ENCODE results near the gene TRAPPC6A.
A peak's percentile ranks its signal among the peaks of the same experiment; 100 is the strongest.

TRAPPC6A gene

DNA sequence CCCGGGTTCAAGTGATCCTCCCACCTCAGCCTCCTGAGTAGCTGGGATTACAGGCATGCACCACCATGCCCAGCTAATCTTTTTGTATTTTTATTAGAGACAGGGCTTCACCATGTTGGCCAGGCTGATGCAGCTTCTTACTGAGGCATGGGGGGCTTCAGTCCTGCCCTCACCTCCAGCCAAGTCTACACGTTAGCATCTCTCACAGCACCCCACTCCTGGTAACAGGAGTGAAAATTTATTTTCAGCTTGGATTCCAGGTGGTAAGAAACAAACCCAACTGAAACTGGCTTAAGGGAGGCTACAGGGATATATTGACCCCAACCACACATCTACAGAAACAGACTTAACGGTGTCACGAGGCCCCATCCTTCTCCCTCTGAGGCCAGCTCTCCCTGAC, 27.9 kb downstream of the TRAPPC6A start:
- ATAC-seq (no peak), DNase-seq (no peak)
- peaks cover 44% of the 10 kb centered on the region for H3K4me1 Mint-ChIP-seq
- H3K4me3 Mint-ChIP-seq: no peak overlapping the region
- peaks cover 41% of the 10 kb centered on the region for H3K27me3 Mint-ChIP-seq
- H3K27ac Mint-ChIP-seq: no peak overlapping the region
- H3K9me3 Mint-ChIP-seq: peaks cover 0 to 6% of the 10 kb centered on the region in 2 donors

GRCh38 chr19:45149129-45149528, 28.9 kb downstream of the TRAPPC6A start:
- Mint-ChIP-seq H3K4me3 (no peak overlapping the region), H3K27ac (no peak overlapping the region), H3K9me3 (peaks cover 0 to 6% of the 10 kb centered on the region in 2 donors), H3K27me3 (peaks cover 32% of the 10 kb centered on the region), H3K4me1 (peaks cover 39% of the 10 kb centered on the region)
- no peak for DNase-seq
- ATAC-seq: no peak

- Mint-ChIP-seq H3K27me3 (peaks cover 21% of the 10 kb centered on the region), H3K4me1 (peaks cover 30% of the 10 kb centered on the region), H3K9me3 (peaks cover 0 to 6% of the 10 kb centered on the region in 2 donors), H3K27ac (no peak overlapping the region), H3K4me3 (no peak overlapping the region)
- DNase-seq (no peak), ATAC-seq (no peak)
These were observed 30.0 kb downstream of the TRAPPC6A start for GRCh38 chr19:45147835-45148676.

DNA sequence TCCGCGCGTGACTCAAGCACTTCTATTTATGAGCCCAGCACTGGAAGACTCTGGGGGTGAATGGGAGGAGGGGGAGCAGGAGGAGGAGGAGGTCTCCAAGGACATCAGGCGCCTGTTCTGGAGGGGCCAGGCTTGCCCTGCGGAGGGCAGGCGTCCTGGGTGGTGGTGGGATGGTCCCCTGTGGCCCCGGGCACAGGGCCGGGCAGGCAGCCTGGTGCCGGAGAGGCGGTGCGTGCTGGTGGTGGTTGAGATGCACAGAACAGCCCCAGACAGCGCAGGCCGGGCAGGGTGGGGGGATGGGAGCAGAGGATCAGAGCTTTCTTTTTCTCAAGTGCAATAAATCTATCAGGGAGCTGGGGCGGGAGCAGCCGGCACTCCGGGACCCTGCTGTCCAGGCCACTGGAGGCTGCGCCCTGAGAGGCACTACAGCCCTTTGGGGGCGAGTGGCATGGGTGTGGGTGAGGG, 31.3 kb downstream of the TRAPPC6A start:
- DNase-seq: no peak
- no peak overlapping the region for H3K27ac Mint-ChIP-seq
- H3K27me3 Mint-ChIP-seq: peaks cover 8% of the 10 kb centered on the region
- ATAC-seq: no peak
- H3K9me3 Mint-ChIP-seq: no peaks in the 10 kb centered on the region
- no peak overlapping the region for H3K4me3 Mint-ChIP-seq
- peaks cover 23% of the 10 kb centered on the region for H3K4me1 Mint-ChIP-seq

DNA sequence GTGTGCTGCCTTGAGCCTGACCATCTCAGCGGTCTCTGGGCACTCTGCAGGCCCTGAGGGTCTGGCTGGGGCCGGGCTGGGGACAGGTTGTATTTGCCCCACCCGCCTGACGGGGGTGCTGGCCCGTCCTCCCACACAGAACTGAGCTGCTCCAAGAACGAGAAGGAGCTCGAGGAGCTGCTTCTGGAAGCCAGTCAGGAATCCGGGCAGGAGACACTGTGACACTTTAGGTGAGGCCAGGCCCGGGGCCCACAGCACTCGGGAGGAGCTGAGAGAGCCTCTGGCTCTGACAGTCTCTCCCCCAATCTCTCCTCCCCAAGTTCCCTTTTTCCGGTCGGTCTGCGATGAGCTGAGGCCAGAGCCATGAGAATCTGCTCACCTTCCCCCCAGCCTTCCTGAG, 31.8 kb downstream of the TRAPPC6A start:
- Mint-ChIP-seq H3K9me3 (no peaks in the 10 kb centered on the region), H3K4me1 (peaks cover 18% of the 10 kb centered on the region), H3K27me3 (peaks cover 3% of the 10 kb centered on the region), H3K27ac (no peak overlapping the region), H3K4me3 (no peak overlapping the region)
- ATAC-seq (no peak), DNase-seq (no peak)

GRCh38 chr19:45145270-45146189, 32.5 kb downstream of the TRAPPC6A start:
- Mint-ChIP-seq H3K9me3 (no peaks in the 10 kb centered on the region), H3K27ac (no peak overlapping the region), H3K27me3 (no peaks in the 10 kb centered on the region), H3K4me3 (no peak overlapping the region), H3K4me1 (peaks cover 17% of the 10 kb centered on the region)
- DNase-seq (no peak), ATAC-seq (peak; percentile 40)

DNA sequence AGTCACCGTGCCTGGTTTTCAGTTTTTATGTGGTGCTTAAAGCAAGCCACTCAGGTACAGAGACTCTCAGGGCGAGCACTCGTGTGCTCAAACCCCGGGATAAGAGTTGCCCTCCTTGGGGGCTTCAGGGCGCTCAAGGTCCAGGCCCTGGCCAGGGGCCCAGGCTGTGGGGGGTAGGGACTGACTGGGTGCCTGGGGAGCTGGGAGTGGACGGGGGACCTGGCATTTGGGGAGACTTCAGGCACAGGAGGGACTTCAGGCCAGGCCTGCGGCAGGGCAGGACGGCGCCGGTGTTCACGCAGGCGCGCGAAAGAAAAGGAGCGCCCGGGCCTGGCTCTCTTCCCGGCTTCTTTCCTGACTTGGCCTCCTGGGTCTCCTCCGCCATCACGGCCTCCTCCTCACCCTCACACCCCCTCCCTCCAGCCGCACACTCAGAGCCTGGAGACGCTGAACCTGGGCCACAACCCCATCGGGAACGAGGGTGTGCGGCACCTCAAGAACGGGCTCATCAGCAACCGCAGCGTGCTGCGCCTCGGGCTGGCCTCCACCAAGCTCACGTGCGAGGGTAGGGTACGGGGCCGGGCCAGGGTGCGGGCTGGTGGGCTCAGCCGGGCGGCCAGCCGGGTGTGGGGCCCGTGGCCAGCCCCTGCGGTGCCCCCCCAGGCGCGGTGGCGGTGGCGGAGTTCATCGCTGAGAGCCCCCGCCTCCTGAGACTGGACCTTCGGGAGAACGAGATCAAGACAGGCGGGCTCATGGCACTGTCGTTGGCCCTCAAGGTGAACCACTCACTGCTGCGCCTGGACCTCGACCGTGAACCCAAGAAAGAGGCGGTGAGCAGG, 33.4 kb downstream of the TRAPPC6A start:
- DNase-seq (no peak), ATAC-seq (no peak)
- Mint-ChIP-seq H3K27me3 (no peaks in the 10 kb centered on the region), H3K9me3 (no peaks in the 10 kb centered on the region), H3K27ac (no peak overlapping the region), H3K4me3 (no peak overlapping the region), H3K4me1 (peaks cover 16% of the 10 kb centered on the region)

- H3K27ac Mint-ChIP-seq: peak overlapping the region; percentile 1 to 92
- no peaks in the 10 kb centered on the region for H3K27me3 Mint-ChIP-seq
- DNase-seq (no peak), ATAC-seq (no peak)
- H3K4me3 Mint-ChIP-seq: no peak overlapping the region
- H3K9me3 Mint-ChIP-seq: no peaks in the 10 kb centered on the region
- H3K4me1 Mint-ChIP-seq: peaks cover 8% of the 10 kb centered on the region
These were observed 35.3 kb downstream of the TRAPPC6A start for GRCh38 chr19:45142726-45143110.

DNA sequence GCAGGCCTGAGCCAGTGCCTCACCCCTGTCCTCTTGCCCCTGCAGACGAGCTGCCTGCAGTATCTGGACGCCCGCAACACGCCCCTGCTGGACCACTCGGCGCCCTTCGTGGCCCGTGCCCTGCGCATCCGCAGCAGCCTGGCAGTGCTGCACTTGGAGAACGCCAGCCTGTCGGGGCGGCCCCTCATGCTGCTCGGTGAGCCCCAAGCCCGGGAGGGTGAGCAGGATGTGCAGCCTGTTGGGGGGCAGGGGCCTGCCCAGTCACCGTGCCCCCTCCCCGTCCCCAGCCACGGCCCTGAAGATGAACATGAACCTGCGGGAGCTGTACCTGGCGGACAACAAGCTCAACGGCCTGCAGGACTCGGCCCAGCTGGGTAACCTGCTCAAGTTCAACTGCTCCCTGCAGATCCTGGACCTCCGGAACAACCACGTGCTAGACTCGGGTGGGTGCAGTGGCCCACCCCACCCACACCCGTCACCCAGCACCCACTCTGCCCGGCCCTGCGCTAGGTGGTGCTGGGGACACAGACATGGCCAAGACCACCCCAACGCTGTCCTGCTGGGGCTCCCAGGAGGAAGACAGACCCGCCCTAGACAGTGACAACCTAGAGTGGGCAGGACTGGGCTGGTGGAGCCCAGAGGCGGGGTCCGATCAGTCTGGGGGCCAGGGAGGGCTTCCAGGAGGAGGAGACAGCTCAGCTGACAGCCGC, 35.9 kb downstream of the TRAPPC6A start:
- Mint-ChIP-seq H3K9me3 (no peaks in the 10 kb centered on the region), H3K27me3 (no peaks in the 10 kb centered on the region), H3K4me1 (peaks cover 10% of the 10 kb centered on the region), H3K4me3 (no peak overlapping the region), H3K27ac (peak overlapping the region in 1 of 2 donors; percentile 92)
- ATAC-seq (no peak), DNase-seq (no peak)

GRCh38 chr19:45141203-45141900, 36.7 kb downstream of the TRAPPC6A start:
- DNase-seq: no peak
- no peaks in the 10 kb centered on the region for H3K9me3 Mint-ChIP-seq
- no peak overlapping the region for H3K27ac Mint-ChIP-seq
- no peaks in the 10 kb centered on the region for H3K27me3 Mint-ChIP-seq
- peaks cover 18% of the 10 kb centered on the region for H3K4me1 Mint-ChIP-seq
- ATAC-seq: no peak
- no peak overlapping the region for H3K4me3 Mint-ChIP-seq

- H3K9me3 Mint-ChIP-seq: no peaks in the 10 kb centered on the region
- H3K27ac Mint-ChIP-seq: peak overlapping the region in 1 of 2 donors; percentile 34
- no peak overlapping the region for H3K4me3 Mint-ChIP-seq
- peaks cover 18% of the 10 kb centered on the region for H3K4me1 Mint-ChIP-seq
- no peaks in the 10 kb centered on the region for H3K27me3 Mint-ChIP-seq
- ATAC-seq: no peak
- no peak for DNase-seq
These were observed 37.5 kb downstream of the TRAPPC6A start for GRCh38 chr19:45140533-45140932.

- ATAC-seq: no peak
- H3K27me3 Mint-ChIP-seq: no peaks in the 10 kb centered on the region
- H3K9me3 Mint-ChIP-seq: no peaks in the 10 kb centered on the region
- DNase-seq: no peak
- H3K4me3 Mint-ChIP-seq: no peak overlapping the region
- peaks cover 18% of the 10 kb centered on the region for H3K4me1 Mint-ChIP-seq
- H3K27ac Mint-ChIP-seq: no peak overlapping the region
These were observed 37.9 kb downstream of the TRAPPC6A start for GRCh38 chr19:45140144-45140503.

GRCh38 chr19:45139286-45140143, 38.5 kb downstream of the TRAPPC6A start:
- ATAC-seq (no peak), DNase-seq (no peak)
- no peak overlapping the region for H3K27ac Mint-ChIP-seq
- H3K27me3 Mint-ChIP-seq: no peaks in the 10 kb centered on the region
- H3K4me1 Mint-ChIP-seq: peaks cover 18% of the 10 kb centered on the region
- no peak overlapping the region for H3K4me3 Mint-ChIP-seq
- H3K9me3 Mint-ChIP-seq: no peaks in the 10 kb centered on the region
